Renal pelvis (tissue), 12 donors: ENCODE data around the gene PLEKHM2. TPM values are rescaled to one million over a fixed set of nuclear protein-coding genes. Genes with fewer than 3 reads are reported as not detected.
"Not testable (repeated sequence)": the region's sequence is repeated elsewhere in the genome, so short reads cannot be mapped to it uniquely, and the experiment has no call there.

Experiments used
- DNase-seq: peaks from one replicate; pipeline ENCODE4 v3.0.0-alpha.2; 2013
- long read RNA-seq, 16 experiments: transcript quantifications; one replicate each; lab custom pipeline, GENCODE V29; 2026
- polyA plus RNA-seq, 3 donors: library from polyadenylated mRNA; unstranded; fragments of 120-200 nt; gene quantifications; one replicate each; pipeline ENCODE4 v1.2.1, GENCODE V29; 2013; ENCODE audit not compliant: insufficient read length in 3 of 3

Gene PLEKHM2, protein sequence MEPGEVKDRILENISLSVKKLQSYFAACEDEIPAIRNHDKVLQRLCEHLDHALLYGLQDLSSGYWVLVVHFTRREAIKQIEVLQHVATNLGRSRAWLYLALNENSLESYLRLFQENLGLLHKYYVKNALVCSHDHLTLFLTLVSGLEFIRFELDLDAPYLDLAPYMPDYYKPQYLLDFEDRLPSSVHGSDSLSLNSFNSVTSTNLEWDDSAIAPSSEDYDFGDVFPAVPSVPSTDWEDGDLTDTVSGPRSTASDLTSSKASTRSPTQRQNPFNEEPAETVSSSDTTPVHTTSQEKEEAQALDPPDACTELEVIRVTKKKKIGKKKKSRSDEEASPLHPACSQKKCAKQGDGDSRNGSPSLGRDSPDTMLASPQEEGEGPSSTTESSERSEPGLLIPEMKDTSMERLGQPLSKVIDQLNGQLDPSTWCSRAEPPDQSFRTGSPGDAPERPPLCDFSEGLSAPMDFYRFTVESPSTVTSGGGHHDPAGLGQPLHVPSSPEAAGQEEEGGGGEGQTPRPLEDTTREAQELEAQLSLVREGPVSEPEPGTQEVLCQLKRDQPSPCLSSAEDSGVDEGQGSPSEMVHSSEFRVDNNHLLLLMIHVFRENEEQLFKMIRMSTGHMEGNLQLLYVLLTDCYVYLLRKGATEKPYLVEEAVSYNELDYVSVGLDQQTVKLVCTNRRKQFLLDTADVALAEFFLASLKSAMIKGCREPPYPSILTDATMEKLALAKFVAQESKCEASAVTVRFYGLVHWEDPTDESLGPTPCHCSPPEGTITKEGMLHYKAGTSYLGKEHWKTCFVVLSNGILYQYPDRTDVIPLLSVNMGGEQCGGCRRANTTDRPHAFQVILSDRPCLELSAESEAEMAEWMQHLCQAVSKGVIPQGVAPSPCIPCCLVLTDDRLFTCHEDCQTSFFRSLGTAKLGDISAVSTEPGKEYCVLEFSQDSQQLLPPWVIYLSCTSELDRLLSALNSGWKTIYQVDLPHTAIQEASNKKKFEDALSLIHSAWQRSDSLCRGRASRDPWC
- polyA plus RNA-seq, result 10 to 100 TPM; 49.5 to 51.4 (median 51.1) TPM
- long read RNA-seq, donor 1, full-length matches to known transcripts, result 2 of 22 reads
- long read RNA-seq, donor 1, partial matches to known transcripts, result 20 of 22 reads
- long read RNA-seq, donor 1, other reads (novel, unspliced or antisense), result 0 of 22 reads
- long read RNA-seq, donor 2, full-length matches to known transcripts, result 7 of 30 reads
- long read RNA-seq, donor 2, partial matches to known transcripts, result 23 of 30 reads
- long read RNA-seq, donor 2, other reads (novel, unspliced or antisense), result 0 of 30 reads
- long read RNA-seq, donor 3, full-length matches to known transcripts, result 4 of 4 reads
- long read RNA-seq, donor 3, partial matches to known transcripts, result 0 of 4 reads
- long read RNA-seq, donor 3, other reads (novel, unspliced or antisense), result 0 of 4 reads
- long read RNA-seq, donor 4, full-length matches to known transcripts, result 3 of 3 reads
- long read RNA-seq, donor 4, partial matches to known transcripts, result 0 of 3 reads
- long read RNA-seq, donor 4, other reads (novel, unspliced or antisense), result 0 of 3 reads
- long read RNA-seq, donor 5, full-length matches to known transcripts, result 1 of 1 reads
- long read RNA-seq, donor 5, partial matches to known transcripts, result 0 of 1 reads
- long read RNA-seq, donor 5, other reads (novel, unspliced or antisense), result 0 of 1 reads
- long read RNA-seq, donor 6, full-length matches to known transcripts, result 1 of 1 reads
- long read RNA-seq, donor 6, partial matches to known transcripts, result 0 of 1 reads
- long read RNA-seq, donor 6, other reads (novel, unspliced or antisense), result 0 of 1 reads
- long read RNA-seq, donor 7, partial matches to known transcripts, result 25 of 25 reads
- long read RNA-seq, donor 7, other reads (novel, unspliced or antisense), result 0 of 25 reads
- long read RNA-seq, donor 8, full-length matches to known transcripts, result 2 of 14 reads
- long read RNA-seq, donor 8, partial matches to known transcripts, result 12 of 14 reads
- long read RNA-seq, donor 8, other reads (novel, unspliced or antisense), result 0 of 14 reads
- long read RNA-seq, donor 9, full-length matches to known transcripts, result 2 of 19 reads
- long read RNA-seq, donor 9, partial matches to known transcripts, result 17 of 19 reads
- long read RNA-seq, donor 9, other reads (novel, unspliced or antisense), result 0 of 19 reads
- long read RNA-seq, donor 10, full-length matches to known transcripts, result 5 of 21 reads
- long read RNA-seq, donor 10, partial matches to known transcripts, result 16 of 21 reads
- long read RNA-seq, donor 10, other reads (novel, unspliced or antisense), result 0 of 21 reads
- long read RNA-seq, donor 11, full-length matches to known transcripts, result 2 of 7 reads
- long read RNA-seq, donor 11, partial matches to known transcripts, result 5 of 7 reads
- long read RNA-seq, donor 11, other reads (novel, unspliced or antisense), result 0 of 7 reads
- long read RNA-seq, donor 12, full-length matches to known transcripts, result 4 of 4 reads
- long read RNA-seq, donor 12, partial matches to known transcripts, result 0 of 4 reads
- long read RNA-seq, donor 12, other reads (novel, unspliced or antisense), result 0 of 4 reads
- long read RNA-seq, donor 13, result 0 reads
- long read RNA-seq, donor 14, result 0 reads
- long read RNA-seq, donor 15, full-length matches to known transcripts, result 7 of 22 reads
- long read RNA-seq, donor 15, partial matches to known transcripts, result 15 of 22 reads
- long read RNA-seq, donor 15, other reads (novel, unspliced or antisense), result 0 of 22 reads
- long read RNA-seq, donor 16, full-length matches to known transcripts, result 6 of 6 reads
- long read RNA-seq, donor 16, partial matches to known transcripts, result 0 of 6 reads
- long read RNA-seq, donor 16, other reads (novel, unspliced or antisense), result 0 of 6 reads

DNA sequence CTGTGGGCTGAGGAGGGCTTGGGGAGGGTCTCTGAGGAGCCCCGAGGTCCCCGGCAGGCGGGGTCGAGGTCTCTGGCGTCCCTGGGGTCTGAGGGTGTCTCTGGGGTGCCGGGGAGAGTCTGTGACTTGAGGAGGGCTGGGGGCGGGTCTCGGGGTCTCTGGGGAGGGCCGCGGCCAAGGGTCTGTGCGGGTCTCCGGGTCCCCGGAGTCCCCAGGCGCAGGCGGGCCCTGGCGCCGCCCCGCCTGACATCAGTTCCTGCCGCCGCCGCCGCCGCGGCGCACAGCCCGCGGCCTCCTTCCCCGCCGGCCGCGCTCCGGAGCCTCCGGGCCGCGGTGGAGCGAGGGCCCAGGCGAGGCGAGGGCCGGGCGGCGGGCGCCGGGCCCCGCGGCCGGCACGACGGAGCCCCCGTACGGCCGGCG is at the start of gene PLEKHM2:
Gene PLEKHM2 (plus strand): TSS at position 279 of the 420 bp plus-strand sequence. CDS start 239 bp downstream, outside the sequence.
- no peak for DNase-seq

DNA sequence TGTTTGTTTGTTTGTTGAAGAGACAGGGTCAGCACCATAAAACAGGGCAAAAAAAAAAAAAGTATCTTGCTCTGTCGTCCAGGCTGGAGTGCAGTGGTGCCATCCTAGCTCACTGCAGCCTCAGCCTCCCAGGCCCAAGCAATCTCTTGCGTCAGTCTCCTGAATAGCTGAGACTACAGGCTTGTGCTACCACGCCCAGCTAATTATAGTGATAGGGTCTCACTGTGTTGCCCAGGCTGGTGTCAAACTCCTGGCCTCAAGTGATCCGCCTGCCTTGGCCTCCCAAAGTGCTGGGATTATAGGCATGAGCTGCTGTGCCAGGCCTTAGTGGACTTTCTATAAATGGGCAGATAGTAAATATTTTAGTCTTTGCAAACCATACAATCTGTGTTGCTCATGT is 47.7 kb upstream of the PLEKHM2 start:
- no peak for DNase-seq

DNA sequence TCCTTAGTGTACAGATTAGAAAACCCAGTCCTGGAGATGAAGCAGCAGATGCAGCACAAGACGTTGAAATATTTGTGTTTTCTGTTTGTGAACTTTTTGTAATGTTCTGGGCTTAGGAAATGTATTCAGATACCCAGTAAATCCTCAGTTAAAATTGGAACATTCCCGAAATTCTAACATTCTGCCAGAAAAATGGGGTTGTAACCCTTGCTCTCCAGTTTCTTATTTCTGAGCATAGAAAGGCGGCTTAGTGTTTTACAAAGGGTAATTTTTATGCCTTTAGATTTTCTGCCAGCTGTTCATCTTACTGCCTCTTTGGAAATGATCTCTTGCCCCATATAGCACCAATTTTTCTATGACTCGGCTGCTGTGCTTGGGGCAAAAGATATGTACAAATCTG is 46.3 kb upstream of the PLEKHM2 start:
- no peak for DNase-seq

DNA sequence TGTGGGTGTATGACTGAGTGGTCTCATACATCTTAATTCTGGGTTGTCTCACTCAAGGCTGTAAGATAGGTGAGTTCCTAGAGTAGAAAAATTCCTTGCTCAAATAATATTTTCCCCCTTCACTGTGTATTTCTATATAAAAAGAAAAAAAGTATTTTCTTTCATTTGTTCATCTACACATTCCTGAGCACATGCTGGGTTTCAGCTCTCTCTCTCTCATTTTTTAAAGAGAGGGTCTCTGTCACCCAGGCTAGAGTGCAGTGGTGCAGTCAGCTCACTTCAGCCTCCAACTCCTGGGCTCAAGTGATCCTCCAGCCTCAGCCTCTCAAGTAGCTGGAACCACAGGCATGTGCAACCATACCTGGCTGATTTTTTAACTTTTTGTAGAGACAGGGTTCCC is 44.9 kb upstream of the PLEKHM2 start:
- DNase-seq, result no peak

DNA sequence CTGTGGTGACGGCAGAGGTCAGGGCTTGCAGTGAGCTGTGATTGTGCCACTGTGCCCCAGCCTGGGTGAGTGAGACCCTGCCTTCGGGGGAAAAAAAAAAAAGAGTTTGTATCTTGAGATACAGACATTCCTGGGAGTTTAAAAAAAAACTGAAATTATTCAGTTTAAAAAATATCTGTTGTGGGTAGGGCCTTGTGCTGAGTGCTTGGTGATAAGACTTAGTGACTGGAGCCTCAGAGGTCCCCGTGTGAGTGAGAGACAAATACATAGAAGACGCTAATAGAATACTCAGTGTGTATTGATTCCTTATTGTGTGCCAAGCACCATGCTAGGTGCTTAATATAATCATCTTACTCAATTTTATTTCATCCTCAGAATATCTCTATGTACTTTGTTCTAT is 44.2 kb upstream of the PLEKHM2 start:
- DNase-seq, result no peak

DNA sequence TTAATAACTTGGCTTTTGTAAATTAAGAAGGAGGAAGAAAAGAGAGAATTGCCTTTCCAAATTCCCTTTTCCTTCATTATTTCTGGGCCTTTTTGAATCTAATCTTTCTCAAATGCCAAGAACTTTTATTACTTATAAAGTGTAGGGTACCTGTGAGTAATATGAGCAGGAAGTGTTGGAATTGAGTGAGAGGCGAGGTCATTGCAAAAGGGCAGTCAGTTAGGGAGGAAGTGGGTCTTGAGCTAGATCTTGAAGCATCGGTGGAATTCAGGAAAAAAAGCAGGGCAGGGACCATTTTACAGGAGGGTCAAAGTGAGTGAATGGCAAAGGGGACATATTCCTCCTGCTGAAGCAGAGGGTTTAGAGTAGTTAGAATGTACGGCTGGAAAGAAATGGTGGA is 43.5 kb upstream of the PLEKHM2 start:
- DNase-seq, result no peak

DNA sequence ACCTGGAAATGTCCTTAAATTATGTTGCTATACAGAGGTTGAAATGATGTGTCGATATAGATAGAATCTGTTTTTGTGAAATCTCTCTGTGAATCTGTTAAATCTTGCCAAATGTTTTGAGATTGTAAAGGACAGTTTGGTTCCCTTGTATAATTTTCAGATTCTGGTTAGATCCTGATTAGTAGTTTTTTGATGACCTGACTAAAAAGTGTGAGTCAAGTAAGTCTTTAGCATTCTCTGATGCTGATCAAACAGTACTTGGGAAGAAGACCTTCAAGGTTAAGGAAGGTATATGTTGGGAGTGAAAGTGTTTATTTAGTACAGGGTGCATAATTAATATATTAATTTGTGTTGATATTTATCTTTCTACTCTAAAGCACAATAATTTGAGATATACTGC is 34.2 kb upstream of the PLEKHM2 start:
- no peak for DNase-seq

DNA sequence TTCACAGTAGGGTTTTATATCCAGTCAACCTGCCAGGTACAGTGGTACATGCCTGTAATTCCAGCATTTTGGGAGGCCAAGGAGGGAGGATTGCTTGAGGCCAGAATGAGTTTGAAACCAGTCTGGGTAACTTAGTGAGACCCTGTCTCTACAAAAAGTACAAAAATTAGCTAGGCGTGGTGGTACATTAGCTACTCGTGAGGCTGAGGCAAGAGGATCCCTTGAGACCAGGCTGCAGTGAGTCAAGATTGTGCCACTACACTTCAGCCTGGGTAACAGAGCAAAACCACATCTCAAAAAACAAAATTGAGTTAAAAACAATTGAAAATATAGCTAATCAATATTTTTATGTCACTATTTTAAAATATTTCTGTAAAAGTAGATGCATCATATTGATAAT is 33.7 kb upstream of the PLEKHM2 start:
- no peak for DNase-seq

DNA sequence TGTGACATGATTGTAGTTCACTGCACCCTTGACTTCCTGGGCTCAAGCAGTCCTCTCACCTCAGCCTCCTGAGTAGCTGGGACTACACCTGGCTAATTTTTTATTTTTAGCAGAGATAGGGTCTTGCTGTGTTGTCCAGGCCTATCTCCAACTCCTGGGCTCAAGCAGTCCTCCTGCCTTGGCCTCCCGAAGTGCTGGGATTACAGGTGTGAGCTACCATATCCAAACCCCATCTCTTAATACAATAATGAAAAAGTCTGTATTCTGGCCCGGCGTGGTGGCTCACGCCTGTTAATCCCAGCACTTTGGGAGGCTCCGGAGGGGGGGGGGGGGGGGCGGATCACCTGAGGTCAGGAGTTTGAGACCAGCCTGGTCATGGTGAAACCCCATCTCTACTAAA is 32.0 kb upstream of the PLEKHM2 start:
- not testable (repeated sequence) for DNase-seq

DNA sequence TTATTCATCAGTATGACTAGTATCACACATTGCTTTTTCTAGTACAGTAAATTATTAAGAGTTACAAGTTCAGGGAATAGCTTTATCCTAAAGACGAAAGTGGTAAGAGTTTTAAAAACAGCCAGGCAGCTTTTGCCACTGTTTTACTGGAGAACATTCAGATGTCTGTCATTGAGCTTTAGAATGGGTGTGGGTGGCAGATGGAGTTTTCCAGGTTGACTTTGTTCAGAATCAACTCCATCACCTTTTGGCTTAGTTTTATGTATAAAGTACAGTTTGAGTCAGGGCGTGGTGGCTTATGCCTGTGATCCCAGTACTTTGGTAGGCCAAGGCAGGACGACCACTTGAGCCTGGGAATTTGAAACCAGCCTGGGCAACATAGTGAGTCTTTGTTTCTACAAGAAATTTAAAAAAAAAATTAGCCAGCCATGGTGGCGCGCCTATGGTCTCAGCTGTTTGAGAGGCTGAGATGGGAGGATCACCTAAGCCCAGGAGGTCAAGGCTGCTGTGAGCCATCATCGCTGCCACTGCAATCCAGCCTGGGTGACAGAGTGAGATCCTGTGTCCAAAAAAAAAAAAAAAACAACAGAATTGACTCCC is 29.9 kb upstream of the PLEKHM2 start:
- no peak for DNase-seq

DNA sequence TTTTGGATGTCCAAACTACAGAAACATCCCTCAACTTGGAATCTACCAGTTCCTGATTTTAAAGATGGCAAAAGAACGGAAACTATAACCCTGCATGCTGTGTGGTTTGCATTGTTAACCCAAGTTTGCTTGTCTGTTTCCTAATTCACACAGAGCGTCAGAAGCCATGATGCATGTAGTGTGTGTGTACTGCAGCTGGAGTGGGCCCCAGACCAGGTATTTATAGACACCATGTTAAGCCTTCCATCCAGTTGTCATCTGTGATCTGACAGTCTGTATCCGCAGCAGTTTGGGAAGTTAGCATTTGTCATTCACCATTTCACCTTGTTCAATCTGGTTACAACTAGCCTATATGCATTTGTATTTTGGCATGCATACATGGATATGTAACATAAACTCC is 27.7 kb upstream of the PLEKHM2 start:
- no peak for DNase-seq

DNA sequence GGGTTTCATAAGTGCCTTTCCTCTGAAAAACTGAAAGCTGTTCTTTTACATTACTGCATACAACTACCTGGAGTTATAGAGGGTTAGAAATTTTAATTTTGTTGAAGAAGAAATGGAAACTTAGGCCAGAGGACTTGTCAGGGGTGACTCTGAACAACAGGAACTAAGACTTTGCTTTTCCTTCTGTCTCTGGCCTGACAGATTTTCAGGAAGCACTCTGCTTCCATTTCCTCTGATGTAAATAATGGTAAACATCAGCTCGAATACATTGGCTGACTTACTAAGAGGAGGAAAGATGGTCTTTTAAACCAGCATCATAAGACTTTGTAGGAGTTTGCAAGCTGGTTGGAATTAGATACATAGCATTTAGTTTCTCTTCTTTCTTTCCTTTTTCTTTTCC is 27.1 kb upstream of the PLEKHM2 start:
- no peak for DNase-seq

DNA sequence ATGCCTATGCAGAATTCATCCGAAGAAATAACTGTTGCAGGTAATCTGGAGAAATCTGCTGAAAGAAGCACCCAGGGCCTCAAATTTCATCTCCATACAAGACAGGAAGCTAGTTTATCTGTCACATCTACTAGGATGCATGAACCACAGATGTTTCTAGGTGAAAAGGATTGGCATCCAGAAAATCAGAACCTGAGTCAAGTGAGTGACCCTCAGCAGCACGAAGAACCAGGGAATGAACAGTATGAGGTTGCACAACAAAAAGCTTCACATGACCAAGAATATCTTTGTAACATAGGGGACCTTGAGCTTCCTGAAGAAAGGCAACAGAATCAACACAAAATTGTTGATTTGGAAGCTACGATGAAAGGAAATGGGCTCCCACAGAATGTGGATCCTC is 24.0 kb upstream of the PLEKHM2 start:
- DNase-seq, result no peak

DNA sequence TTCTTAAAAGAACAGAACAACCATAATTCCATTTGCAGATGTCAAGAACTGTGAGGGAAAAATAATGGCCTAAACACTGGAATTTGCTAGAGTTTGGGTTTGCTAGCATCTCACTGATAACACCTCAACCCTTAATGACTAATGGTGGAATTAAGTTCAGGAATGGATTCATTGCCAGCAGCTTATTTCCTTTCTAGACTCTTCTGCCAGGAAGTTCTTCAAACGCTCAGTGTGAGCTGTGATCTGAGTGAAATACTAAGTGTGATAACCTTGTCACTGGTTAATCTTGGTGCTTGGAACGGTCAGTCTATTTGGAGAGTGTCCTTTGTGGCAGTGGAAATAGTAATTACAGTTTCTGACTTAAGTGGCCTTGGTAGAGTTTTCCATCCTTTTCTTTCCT is 21.6 kb upstream of the PLEKHM2 start:
- DNase-seq, result peak; percentile 21

DNA sequence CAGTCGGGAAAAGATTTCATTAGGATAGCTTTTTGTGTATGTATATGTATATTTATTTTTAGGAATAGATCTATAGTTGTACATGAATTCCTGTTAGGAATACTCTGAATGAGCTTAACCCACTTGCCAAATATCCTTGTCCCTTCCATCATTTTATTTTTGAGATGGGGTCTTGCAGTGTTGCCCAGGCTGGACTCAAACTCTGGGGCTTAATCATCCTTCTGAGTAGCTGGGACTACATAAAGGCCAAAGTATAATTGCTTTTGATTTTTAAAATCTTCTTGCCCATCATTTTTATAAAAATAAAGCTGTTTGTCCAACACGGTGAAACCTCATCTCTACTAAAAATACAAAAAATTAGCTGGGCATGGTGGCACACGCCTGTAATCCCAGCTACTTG is 20.2 kb upstream of the PLEKHM2 start:
- DNase-seq, result no peak

DNA sequence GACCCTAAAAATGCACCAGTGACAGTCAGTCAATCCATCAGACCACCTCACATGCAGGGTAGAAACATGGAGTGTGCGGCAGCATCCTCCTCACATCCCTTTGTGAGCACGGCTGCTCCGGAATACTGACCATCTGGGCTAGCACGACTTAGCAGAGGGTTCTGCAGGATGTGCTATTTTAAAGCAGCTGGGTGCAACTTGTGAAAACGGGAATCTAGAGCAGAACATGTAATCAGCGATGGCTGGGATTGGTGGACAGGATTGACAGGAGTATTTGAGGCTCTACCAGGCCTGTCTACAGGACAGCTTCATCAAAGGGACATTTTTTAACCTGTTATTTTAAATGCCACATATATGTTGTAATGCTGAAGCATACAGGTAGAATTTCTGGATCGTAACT is 16.8 kb upstream of the PLEKHM2 start:
- no peak for DNase-seq

DNA sequence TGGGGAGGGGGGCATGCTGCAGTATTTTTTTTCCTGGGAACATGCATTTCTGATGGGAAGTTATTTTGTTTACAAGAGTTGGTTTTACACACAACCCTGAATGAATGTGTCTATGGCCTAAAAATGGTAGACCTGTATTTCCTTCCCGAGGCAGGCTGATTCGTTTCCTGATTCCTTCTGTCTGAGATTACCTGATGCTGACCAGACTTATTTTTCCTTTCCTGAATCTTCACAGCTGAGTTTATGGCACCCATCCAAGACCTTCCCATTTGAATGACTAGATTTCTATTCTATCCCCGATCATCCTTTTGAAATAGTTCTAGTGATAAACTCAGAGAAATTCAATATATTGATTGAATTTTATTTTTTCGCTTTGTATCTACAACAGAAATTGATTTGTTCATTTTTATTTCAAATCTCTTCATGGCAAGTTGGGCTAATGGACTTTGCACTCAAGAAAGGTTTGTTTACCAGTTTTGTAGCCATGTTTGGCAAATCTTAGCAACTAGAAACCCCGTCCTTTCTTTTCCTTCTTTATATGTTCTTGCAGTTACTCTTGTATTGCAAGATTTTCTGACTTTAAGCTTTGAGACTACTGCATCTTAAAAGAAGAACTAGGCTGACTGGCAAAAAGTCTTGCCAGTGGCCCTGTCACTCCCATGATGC is 15.9 kb upstream of the PLEKHM2 start:
- DNase-seq, result no peak

DNA sequence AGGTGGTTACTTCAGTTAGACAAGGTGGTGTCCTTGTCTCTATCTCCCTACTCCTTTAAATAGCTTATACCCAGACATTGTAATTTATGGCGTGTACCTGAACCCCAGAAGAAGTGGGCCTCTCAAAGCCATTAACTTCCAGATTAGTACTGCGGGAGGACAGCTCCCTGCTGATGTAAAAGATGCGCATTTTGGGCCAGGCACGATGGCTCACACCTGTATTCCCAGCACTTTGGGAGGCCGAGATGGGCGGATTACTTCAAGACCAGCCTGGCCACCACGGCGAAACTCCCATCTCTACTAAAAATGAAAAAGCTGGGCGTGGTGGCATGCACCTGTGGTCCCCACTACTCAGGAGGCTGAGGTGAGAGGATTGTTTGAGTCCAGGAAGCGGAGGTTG is 15.0 kb upstream of the PLEKHM2 start:
- DNase-seq, result no peak
